Gastrocnemius medialis (tissue), 4 donors: ENCODE data around the gene SERPINE2. TPM values are rescaled to one million over a fixed set of nuclear protein-coding genes. Genes with fewer than 3 reads are reported as not detected.

Experiments used
- ATAC-seq, 2 donors: fragments of 150-250 bp; one replicate each; pipeline ENCODE4 v1.9.1; 2016
- DNase-seq, 2 donors: peaks; one replicate each; pipeline ENCODE4 v3.0.0-alpha.2; 2019
- H3K27ac ChIP-seq, 4 donors: fragments of 200-600 bp; sonication (generic); 1 replicate in 1 of 4; 2 replicates in 3 of 4; pipeline ENCODE4 v1.5.1; 2016 to 2018; ENCODE audit warnings: mild to moderate bottlenecking in 2 of 4, moderate library complexity in 1 of 4
- H3K27me3 ChIP-seq, 3 donors: fragments of 200-600 bp; sonication (generic) in 2 of 3; 1 replicate in 1 of 3; 2 replicates in 2 of 3; pipeline versions ENCODE4 v1.5.1 to v1.6.0; 2016 to 2019; ENCODE audit warnings: mild to moderate bottlenecking in 1 of 3, moderate library complexity in 1 of 3
- H3K36me3 ChIP-seq, 2 donors: fragments of 200-600 bp; sonication (generic) in 1 of 2; one replicate each; pipeline ENCODE4 v1.5.1; 2017 to 2018
- H3K4me1 ChIP-seq, 2 donors: fragments of 200-600 bp; sonication (generic) in 1 of 2; one replicate each; pipeline ENCODE4 v1.5.1; 2016 to 2017; ENCODE audit warnings: mild to moderate bottlenecking in 2 of 2
- H3K4me3 ChIP-seq, 4 donors: fragments of 200-600 bp; sonication (generic) in 3 of 4; 1 replicate in 1 of 4; 2 replicates in 3 of 4; pipeline ENCODE4 v1.5.1; 2016 to 2019; ENCODE audit warnings: mild to moderate bottlenecking in 2 of 4
- H3K9me3 ChIP-seq, 3 donors: fragments of 200-600 bp; sonication (generic) in 2 of 3; 1 replicate in 1 of 3; 2 replicates in 2 of 3; pipeline ENCODE4 v1.5.1; 2016 to 2019
- POLR2A ChIP-seq, 2 donors: fragments of 450-650 bp; IDR thresholded peaks; one replicate each; pipeline ENCODE4 v1.6.1; 2017; ENCODE audit warnings: antibody characterized with exemption in 2 of 2, mild to moderate bottlenecking in 2 of 2, moderate library complexity in 2 of 2
- in situ Hi-C, 4 donors: fragments of 200-750 bp; cut with MboI; loops; one replicate each; pipeline versions ENCODE4 v1.15.0 to v1.8.0; 2017; ENCODE audit warnings: low sequenced_read_pairs in 4 of 4
- intact Hi-C: fragments of 100-400 bp; cut with DNase I; formaldehyde crosslinking; loops from one replicate; pipeline ENCODE4 v1.15.1; 2023; ENCODE audit warnings: low total_unique reads
- total RNA-seq, 4 donors: library from RNA; depleted of rRNA; stranded (reverse); fragments of >200 nt; gene quantifications; one replicate each; pipeline versions ENCODE4 v1.1.0 to v1.2.3, GENCODE V29; 2016
- TF ChIP-seq, protein P1 (sequence below), 5 experiments: fragments of 450-650 bp in 3 of 5; fragments of 200-600 bp in 2 of 5; sonication (generic) in 2 of 5; IDR thresholded peaks in 4 of 5; conservative IDR thresholded peaks in 1 of 5; 1 replicate in 4 of 5; 2 replicates in 1 of 5; pipeline ENCODE4 v1.5.1; 2016 to 2019; ENCODE audit warnings: antibody characterized with exemption in 5 of 5, mild to moderate bottlenecking in 3 of 5, moderate library complexity in 3 of 5

Gene SERPINE2
- total RNA-seq, 4 donors from 2014 or later = 0.41 to 2.8 (median 1.4) TPM

DNA sequence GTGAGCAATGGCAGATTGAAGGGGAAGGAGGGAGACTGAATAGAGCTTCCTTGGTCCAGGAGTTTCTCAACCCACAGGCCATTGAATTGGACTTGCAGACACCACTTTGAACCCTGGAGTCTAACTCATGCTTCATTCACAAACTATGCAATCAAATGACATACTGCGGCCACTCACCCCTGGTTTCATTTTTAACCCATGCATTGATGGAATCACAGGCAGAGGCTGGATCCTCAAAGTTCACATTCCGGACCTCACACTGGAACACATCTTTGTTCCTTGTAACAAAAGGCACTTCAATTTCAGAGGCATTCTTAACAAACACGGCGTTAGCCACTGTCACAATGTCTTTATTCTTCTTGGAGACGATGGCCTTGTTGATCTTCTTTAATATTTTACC lies 41.1 kb downstream of the SERPINE2 start:
- TF ChIP-seq POLR2A (IDR thresholded peaks at IDR 0.05) = no peak
- TF ChIP-seq, protein P1, sequence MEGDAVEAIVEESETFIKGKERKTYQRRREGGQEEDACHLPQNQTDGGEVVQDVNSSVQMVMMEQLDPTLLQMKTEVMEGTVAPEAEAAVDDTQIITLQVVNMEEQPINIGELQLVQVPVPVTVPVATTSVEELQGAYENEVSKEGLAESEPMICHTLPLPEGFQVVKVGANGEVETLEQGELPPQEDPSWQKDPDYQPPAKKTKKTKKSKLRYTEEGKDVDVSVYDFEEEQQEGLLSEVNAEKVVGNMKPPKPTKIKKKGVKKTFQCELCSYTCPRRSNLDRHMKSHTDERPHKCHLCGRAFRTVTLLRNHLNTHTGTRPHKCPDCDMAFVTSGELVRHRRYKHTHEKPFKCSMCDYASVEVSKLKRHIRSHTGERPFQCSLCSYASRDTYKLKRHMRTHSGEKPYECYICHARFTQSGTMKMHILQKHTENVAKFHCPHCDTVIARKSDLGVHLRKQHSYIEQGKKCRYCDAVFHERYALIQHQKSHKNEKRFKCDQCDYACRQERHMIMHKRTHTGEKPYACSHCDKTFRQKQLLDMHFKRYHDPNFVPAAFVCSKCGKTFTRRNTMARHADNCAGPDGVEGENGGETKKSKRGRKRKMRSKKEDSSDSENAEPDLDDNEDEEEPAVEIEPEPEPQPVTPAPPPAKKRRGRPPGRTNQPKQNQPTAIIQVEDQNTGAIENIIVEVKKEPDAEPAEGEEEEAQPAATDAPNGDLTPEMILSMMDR (IDR thresholded peaks at IDR 0.05 in 4 of 5, conservative IDR thresholded peaks at IDR 0.05 in 1 of 5) = no peak
- no peaks in the 10 kb centered on the region for H3K36me3 ChIP-seq
- in situ Hi-C loops (loop anchor here in 2 of 4 donors (10.0 kb wide), 2 partner anchors 277 to 287 kb away; no protein-coding TSS in a partner anchor), intact Hi-C loops (no loop called here)
- DNase-seq (no peak), ATAC-seq (no peak)
- no peak overlapping the region for H3K27ac ChIP-seq
- H3K4me3 ChIP-seq = no peak overlapping the region
- peaks cover 0 to 5% of the 10 kb centered on the region in 2 donors for H3K4me1 ChIP-seq
- no peaks in the 10 kb centered on the region for H3K27me3 ChIP-seq
- H3K9me3 ChIP-seq = no peaks in the 10 kb centered on the region

DNA sequence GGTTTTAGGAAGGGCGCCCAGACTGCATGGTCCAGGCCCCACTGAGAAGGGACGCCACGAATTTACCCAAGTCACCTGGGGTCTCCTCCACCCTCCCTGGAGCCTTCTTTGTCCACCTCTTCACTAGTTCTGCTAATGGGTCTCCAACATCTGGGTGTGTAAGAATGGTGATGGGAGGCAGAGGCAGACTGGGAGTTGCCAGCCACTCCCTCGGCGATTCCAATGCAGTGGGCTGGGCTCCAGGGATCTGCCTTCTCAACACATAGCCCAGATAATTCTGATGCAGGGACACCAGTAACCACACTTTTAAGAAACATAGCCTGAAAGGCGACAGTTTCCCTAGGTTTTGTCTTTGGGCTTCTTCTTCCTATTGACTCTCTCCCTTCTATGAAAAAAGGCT lies 42.7 kb downstream of the SERPINE2 start:
- ATAC-seq = no peak
- no peaks in the 10 kb centered on the region for H3K27me3 ChIP-seq
- intact Hi-C loops = no loop called here
- in situ Hi-C loops = loop anchor here in 2 of 4 donors (10.0 kb wide), 2 partner anchors 278 to 288 kb away; no protein-coding TSS in a partner anchor
- no peaks in the 10 kb centered on the region for H3K9me3 ChIP-seq
- TF ChIP-seq POLR2A (IDR thresholded peaks at IDR 0.05) = no peak
- TF ChIP-seq, protein P1 (IDR thresholded peaks at IDR 0.05 in 4 of 5, conservative IDR thresholded peaks at IDR 0.05 in 1 of 5) = no peak
- H3K36me3 ChIP-seq = no peaks in the 10 kb centered on the region
- DNase-seq = no peak
- peaks cover 0 to 5% of the 10 kb centered on the region in 2 donors for H3K4me1 ChIP-seq
- no peak overlapping the region for H3K4me3 ChIP-seq
- H3K27ac ChIP-seq = no peak overlapping the region

DNA sequence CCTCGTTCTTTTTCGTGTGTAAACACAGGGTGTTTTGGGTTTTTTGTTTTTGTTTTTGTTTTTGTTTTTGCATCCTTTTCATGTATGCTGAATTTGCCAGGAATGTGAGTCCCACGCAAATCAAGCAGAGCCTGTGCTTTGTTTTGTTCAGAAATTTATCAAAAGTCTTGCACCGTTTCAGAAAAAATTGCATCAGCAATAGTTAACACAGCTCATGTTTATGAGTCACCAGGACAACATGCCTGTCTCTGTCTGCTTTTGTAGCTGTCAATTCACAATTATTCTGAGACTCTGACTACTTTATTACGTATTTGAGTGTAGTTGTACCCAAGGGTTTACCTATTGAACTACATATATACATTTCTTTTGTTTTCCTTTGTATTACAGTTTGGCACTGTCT lies 43.5 kb downstream of the SERPINE2 start:
- no peak overlapping the region for H3K4me3 ChIP-seq
- ATAC-seq (no peak), DNase-seq (no peak)
- in situ Hi-C loops (loop anchor here in 2 of 4 donors (10.0 kb wide), 2 partner anchors 279 to 289 kb away; no protein-coding TSS in a partner anchor), intact Hi-C loops (no loop called here)
- no peaks in the 10 kb centered on the region for H3K27me3 ChIP-seq
- peaks cover 0 to 5% of the 10 kb centered on the region in 2 donors for H3K4me1 ChIP-seq
- no peaks in the 10 kb centered on the region for H3K36me3 ChIP-seq
- H3K27ac ChIP-seq = no peak overlapping the region
- no peak for TF ChIP-seq POLR2A (IDR thresholded peaks at IDR 0.05)
- TF ChIP-seq, protein P1 (IDR thresholded peaks at IDR 0.05 in 4 of 5, conservative IDR thresholded peaks at IDR 0.05 in 1 of 5) = no peak
- no peaks in the 10 kb centered on the region for H3K9me3 ChIP-seq

DNA sequence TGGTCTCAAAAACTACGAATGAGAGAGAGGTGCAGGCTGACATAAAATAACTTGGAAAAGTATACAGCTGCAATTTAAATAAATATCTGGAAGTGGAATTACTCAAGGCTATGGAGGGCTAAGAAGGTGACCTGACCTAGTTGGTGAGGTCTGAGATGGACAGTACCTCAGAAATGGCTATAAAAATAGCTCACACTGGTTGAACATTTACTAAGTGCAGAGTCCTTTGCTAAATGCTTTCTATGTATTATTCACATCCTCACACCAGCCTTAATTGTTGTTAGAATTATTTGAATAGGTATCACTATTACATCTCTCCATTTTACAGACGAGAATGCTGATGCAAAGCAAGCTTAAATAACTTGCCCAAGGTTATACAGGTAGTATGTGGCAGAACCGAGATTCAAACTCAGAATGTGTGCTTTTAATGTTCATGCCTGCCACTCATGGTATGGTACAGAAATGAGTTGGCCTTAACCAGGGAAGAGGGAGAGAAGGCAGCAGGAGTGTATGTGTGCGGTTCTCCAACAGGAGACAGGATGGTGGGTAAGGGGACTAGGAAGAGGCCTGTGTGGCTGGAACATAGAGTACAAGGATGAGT lies 44.4 kb downstream of the SERPINE2 start:
- no peaks in the 10 kb centered on the region for H3K27me3 ChIP-seq
- intact Hi-C loops = loop anchor here (5.0 kb wide), 1 partner anchor 378 kb away; no protein-coding TSS in a partner anchor
- in situ Hi-C loops = loop anchor here (5.0 to 10.0 kb wide), 3 partner anchors 280 to 293 kb away; no protein-coding TSS in a partner anchor
- H3K36me3 ChIP-seq = no peaks in the 10 kb centered on the region
- no peak for TF ChIP-seq POLR2A (IDR thresholded peaks at IDR 0.05)
- TF ChIP-seq, protein P1 (IDR thresholded peaks at IDR 0.05 in 4 of 5, conservative IDR thresholded peaks at IDR 0.05 in 1 of 5) = no peak
- no peak for ATAC-seq
- no peaks in the 10 kb centered on the region for H3K9me3 ChIP-seq
- H3K27ac ChIP-seq = no peak overlapping the region
- DNase-seq = no peak
- peaks cover 0 to 3% of the 10 kb centered on the region in 2 donors for H3K4me1 ChIP-seq
- no peak overlapping the region for H3K4me3 ChIP-seq
